ENCODE measurements around the gene TANK.
"Not testable (repeated sequence)": the region's sequence is repeated elsewhere in the genome, so short reads cannot be mapped to it uniquely, and the experiment has no call there.

Gene TANK

DNA sequence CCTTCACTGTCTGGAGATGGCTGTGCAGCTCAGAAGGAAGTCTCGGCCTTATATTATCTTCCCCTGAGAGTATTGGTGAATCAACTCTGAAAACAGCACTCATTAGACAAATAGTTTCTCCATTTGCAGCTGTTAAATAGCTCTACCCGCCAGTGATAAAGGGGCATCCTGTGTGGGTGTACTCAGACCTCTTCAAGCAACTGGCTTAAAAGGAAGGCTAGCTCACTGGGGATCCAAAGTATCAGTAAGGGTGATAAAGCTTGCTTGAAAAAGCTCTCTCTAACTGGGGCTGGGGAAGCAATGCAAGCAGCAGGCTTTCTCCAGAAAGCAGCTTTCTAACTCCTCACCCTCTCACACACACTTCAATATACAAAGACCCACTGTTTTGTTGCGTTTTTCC is 83.1 kb downstream of the TANK start:
- DNase-seq (ENCODE audit: extremely low spot score): peak; percentile 18

DNA sequence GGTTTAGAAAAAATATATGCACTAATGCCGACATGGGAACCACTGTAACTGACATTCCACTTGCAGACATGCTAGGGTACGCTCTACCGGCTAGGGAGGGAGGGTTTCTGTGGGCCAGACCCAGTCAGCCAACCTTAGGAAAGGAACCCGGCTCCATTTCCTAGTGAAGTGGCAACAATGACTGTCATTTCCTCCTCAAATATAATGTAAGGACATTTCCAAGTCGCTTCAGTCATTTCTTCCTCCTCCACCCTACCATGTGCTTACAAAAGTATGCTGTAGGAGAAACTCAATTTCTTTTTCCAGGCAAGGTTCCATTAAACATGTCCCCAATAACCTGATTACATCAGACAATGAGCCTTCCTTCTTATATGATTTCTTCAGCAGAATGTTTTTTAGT is 83.7 kb downstream of the TANK start:
- ChIA-PET POLR2A (no interaction called here), CTCF (interaction anchor here (1.1 to 3.7 kb wide), 5 partner anchors 11 to 30 kb away, joined by 3 to 13 read pairs (median 5); no protein-coding TSS in a partner anchor)

More for the DNA sequence above, 83.1 kb downstream of the TANK start:
- TF ChIP-seq, protein P1, sequence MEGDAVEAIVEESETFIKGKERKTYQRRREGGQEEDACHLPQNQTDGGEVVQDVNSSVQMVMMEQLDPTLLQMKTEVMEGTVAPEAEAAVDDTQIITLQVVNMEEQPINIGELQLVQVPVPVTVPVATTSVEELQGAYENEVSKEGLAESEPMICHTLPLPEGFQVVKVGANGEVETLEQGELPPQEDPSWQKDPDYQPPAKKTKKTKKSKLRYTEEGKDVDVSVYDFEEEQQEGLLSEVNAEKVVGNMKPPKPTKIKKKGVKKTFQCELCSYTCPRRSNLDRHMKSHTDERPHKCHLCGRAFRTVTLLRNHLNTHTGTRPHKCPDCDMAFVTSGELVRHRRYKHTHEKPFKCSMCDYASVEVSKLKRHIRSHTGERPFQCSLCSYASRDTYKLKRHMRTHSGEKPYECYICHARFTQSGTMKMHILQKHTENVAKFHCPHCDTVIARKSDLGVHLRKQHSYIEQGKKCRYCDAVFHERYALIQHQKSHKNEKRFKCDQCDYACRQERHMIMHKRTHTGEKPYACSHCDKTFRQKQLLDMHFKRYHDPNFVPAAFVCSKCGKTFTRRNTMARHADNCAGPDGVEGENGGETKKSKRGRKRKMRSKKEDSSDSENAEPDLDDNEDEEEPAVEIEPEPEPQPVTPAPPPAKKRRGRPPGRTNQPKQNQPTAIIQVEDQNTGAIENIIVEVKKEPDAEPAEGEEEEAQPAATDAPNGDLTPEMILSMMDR (IDR thresholded peaks at IDR 0.05; ENCODE audit: control extremely low read depth, extremely low read depth, low read depth, missing control alignments): no peak
- POLR2A ChIA-PET: interaction anchor here (0.7 kb wide), 1 partner anchor 10 kb away, joined by 3 read pairs; no protein-coding TSS in a partner anchor
- CTCF ChIA-PET: interaction anchor here (0.8 to 3.7 kb wide), 6 partner anchors 10 to 180 kb away, joined by 3 to 13 read pairs (median 5); no protein-coding TSS in a partner anchor

DNA sequence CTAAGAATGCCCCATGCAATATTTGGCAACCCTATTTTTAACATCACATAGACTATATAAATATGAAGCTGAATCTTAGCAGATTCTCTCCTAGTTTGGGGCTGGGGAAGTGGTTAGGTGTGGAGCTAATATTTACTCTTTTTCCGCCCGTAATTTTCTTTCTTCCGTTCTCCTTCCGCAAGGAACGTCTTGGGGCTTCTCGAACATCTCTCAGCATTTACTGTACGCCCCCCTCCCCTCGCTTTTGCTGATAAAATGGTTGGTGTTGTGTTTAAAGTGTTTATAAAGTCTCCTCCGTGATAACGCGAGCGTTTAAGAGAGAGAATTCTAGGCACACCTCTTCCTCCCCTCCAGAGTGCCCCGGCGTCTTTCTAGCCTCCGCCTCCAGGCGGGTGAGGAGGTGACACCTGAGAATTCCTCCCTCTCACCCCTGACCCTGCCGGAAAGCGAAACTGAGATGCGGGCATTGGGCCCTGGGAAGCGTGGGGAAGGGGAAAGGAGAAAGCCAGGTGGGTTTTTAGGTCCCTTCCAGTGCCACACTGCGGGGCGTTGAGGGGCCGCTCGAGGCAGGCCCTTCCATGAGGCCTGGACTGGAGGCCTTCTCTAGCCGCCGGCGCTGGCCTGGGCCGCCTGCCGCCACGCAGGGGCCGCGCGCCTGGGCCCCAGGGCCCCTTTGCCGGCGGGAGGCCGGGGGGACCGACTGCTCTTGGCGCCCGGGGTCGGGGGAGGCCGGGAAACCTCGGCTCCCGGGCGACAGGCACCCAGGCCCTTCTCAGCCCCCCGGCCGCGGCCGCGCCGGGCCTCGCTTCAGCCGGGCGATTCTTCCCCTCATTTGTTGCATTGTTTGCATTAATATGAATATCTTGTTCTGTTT is 84.4 kb downstream of the TANK start:
- CTCF ChIA-PET: interaction anchor here (1.9 to 3.7 kb wide), 2 partner anchors 21 to 29 kb away, joined by 5 to 11 read pairs; no protein-coding TSS in a partner anchor
- POLR2A ChIA-PET: not testable (repeated sequence)
- DNase-seq (ENCODE audit: extremely low spot score): peak; percentile 64

More for the DNA sequence above, 83.7 kb downstream of the TANK start:
- no peak for DNase-seq (ENCODE audit: extremely low spot score)
- TF ChIP-seq, protein P1 (IDR thresholded peaks at IDR 0.05; ENCODE audit: control extremely low read depth, extremely low read depth, low read depth, missing control alignments): no peak

DNA sequence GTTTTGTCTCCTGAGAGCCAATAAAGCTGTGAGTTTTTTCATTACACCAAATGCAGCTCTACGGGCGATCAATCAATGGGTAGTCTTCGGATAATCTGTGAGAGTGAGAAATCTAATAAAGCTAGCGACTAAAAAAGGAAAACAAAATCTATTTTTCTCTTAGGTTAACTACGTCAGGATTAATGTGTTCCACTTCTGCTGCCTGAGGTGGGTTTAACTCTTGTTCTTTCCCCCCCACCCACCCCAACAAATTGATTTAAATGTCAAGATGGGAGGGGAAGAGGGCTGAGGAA is 85.0 kb downstream of the TANK start:
- TF ChIP-seq, protein P1 (IDR thresholded peaks at IDR 0.05; ENCODE audit: control extremely low read depth, extremely low read depth, low read depth, missing control alignments): no peak
- no peak for DNase-seq (ENCODE audit: extremely low spot score)
- CTCF ChIA-PET: interaction anchor here (3.7 kb wide), 1 partner anchor 22 kb away, joined by 11 read pairs; no protein-coding TSS in a partner anchor
- POLR2A ChIA-PET: no interaction called here

DNA sequence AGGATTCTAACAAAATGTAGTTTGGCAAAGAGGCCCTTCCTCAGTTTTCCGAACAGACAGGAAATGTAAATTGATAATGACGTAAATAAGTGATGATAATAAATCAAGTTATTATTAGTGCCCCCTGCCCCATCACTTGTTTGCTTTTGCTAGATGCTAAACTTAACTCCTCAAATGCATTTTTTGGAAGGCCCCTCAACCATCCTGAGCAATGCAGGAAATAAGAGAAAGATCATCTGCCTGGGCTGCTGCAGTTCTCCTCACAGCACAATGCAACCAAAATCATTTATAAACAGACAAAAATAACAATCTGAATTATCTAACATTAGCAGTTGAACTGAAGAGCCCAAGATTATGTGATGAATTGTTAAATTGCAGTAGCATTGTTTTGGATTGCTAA is 85.4 kb downstream of the TANK start:
- ChIA-PET CTCF (interaction anchor here (3.7 kb wide), 1 partner anchor 22 kb away, joined by 11 read pairs; no protein-coding TSS in a partner anchor), POLR2A (no interaction called here)
- DNase-seq (ENCODE audit: extremely low spot score): no peak
- TF ChIP-seq, protein P1 (IDR thresholded peaks at IDR 0.05; ENCODE audit: control extremely low read depth, extremely low read depth, low read depth, missing control alignments): no peak

DNA sequence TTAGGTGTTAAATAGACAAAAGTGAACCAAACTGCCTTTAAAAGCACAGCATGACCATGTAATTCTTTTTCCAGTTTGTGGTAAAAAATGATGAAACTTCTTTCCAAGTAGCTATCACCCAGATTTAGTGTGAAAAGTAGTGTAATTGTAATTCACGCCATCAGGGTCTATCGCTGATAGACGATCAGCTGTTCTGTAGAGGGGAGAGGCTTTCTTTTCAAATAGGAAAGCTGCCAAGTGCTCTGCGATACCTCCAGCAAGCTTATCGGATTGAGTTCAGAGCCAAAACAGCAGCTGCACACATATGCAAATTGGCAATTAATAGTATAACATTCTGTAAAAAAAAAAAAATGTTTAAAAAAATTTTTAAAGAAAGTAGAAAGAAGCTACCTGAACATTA is 86.1 kb downstream of the TANK start:
- CTCF ChIA-PET: interaction anchor here (0.7 to 1.1 kb wide), 4 partner anchors 9 to 28 kb away, joined by 3 read pairs; no protein-coding TSS in a partner anchor
- POLR2A ChIA-PET: no interaction called here
- TF ChIP-seq, protein P1 (IDR thresholded peaks at IDR 0.05; ENCODE audit: control extremely low read depth, extremely low read depth, low read depth, missing control alignments): no peak
- DNase-seq (ENCODE audit: extremely low spot score): no peak

DNA sequence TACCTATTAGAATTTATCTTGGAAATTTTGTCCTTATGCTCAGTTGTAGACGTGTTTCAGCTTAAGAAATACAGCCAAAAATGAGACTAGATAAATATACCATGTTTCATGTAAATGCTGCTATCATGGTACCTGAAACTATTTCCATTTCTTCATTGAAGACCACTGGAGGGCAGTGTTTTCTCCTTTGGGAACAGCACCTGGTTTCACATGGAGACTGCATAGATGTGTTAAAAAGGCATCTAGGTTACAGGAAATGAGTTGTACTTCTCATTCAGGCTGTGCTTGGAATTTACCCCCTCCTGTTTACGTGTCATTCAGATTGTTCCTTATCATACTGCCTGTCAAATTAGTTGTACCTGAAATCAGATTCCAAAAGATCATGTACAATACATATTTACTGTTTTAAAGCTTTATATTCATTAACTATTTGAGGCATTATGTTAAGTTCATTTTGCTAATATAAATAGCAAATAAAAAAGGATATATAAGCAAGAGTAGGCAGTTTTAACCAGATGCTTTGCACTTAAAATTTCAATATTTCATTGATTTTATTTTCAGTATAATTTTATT is 90.7 kb downstream of the TANK start:
- DNase-seq (ENCODE audit: extremely low spot score): peak; percentile 38
- TF ChIP-seq, protein P1 (IDR thresholded peaks at IDR 0.05; ENCODE audit: control extremely low read depth, extremely low read depth, low read depth, missing control alignments): peak; percentile 48
- ChIA-PET CTCF (interaction anchor here (0.7 to 4.4 kb wide), 19 partner anchors 9 to 171 kb away, joined by 3 to 25 read pairs (median 4); no protein-coding TSS in a partner anchor), POLR2A (no interaction called here)
